GM13977 (cell line): ENCODE data around the gene DUSP6.

Source experiments
- DNase-seq: peaks from one replicate; pipeline ENCODE4 v3.0.0; 2012; ENCODE audit warnings: low spot score
- CTCF ChIP-seq: IDR thresholded peaks from 2 replicates; pipeline ENCODE4 v1.5.1; 2012; ENCODE audit warnings: mild to moderate bottlenecking, control low read depth; ENCODE audit not compliant: insufficient read depth; ENCODE audit errors: extremely low read depth, missing control alignments
- in situ Hi-C: fragments of 300-500 bp; cut with MboI; formaldehyde crosslinking; loops from one replicate; pipeline ENCODE4 v1.12.0; 2022; ENCODE audit warnings: low sequenced_read_pairs, low pct_unique_long_range_greater_than_20kb, mixed read lengths, inconsistent platforms; ENCODE audit not compliant: unreplicated experiment

Gene DUSP6

GRCh38 chr12:89366676-89367364, 14.5 kb upstream of the DUSP6 start:
- in situ Hi-C loops: no loop called here
- DNase-seq: no peak
- TF ChIP-seq CTCF: no peak

GRCh38 chr12:89364631-89365030, 12.3 kb upstream of the DUSP6 start:
- no peak for TF ChIP-seq CTCF
- no peak for DNase-seq
- in situ Hi-C loops: no loop called here

GRCh38 chr12:89364058-89364457, 11.8 kb upstream of the DUSP6 start:
- no peak for TF ChIP-seq CTCF

GRCh38 chr12:89363582-89363981, 11.3 kb upstream of the DUSP6 start:
- no peak for TF ChIP-seq CTCF
- in situ Hi-C loops: no loop called here
- DNase-seq: no peak

More at GRCh38 chr12:89364058-89364457, 11.8 kb upstream of the DUSP6 start:
- in situ Hi-C loops: no loop called here
- DNase-seq: no peak

- no peak for DNase-seq
- in situ Hi-C loops: no loop called here
- no peak for TF ChIP-seq CTCF
Measured at GRCh38 chr12:89363084-89363483, 10.8 kb upstream of the DUSP6 start.

- TF ChIP-seq CTCF: no peak
- no peak for DNase-seq
- in situ Hi-C loops: no loop called here
Measured at GRCh38 chr12:89359615-89360014, 7.3 kb upstream of the DUSP6 start.
